Activated CD4-positive, alpha-beta T cell treated with anti-CD3 and anti-CD28 coated beads, Interleukin-2, amount 10 ng/mL, durations not matched to agents 24 days and 14 days (primary cell): ENCODE data around the gene FBXO46. TPM values are rescaled to one million over a fixed set of nuclear protein-coding genes. Genes with fewer than 3 reads are reported as not detected.

ENCODE experiments used
- DNase-seq: peaks from one replicate; pipeline ENCODE4 v3.0.0; 2022
- H3K27ac Mint-ChIP-seq: one replicate; pipeline ENCODE4 v1.8.0; 2022; ENCODE audit warnings: mild to moderate bottlenecking, mixed read lengths
- H3K27me3 Mint-ChIP-seq: one replicate; pipeline ENCODE4 v1.8.0; 2022; ENCODE audit warnings: mixed read lengths
- H3K36me3 Mint-ChIP-seq: one replicate; pipeline ENCODE4 v1.8.0; 2022; ENCODE audit warnings: low read depth, mild to moderate bottlenecking, mixed read lengths
- H3K4me1 Mint-ChIP-seq: one replicate; pipeline ENCODE4 v1.8.0; 2021; ENCODE audit warnings: mixed read lengths
- H3K4me3 Mint-ChIP-seq: one replicate; pipeline ENCODE4 v1.8.0; 2022; ENCODE audit warnings: mild to moderate bottlenecking, moderate library complexity, mixed read lengths
- H3K9me3 Mint-ChIP-seq: one replicate; pipeline ENCODE4 v1.8.0; 2021; ENCODE audit warnings: mixed read lengths
- intact Hi-C: fragments of 100-400 bp; cut with micrococcal nuclease; formaldehyde crosslinking; loops from one replicate; pipeline ENCODE4 v1.15.1; 2023
- total RNA-seq: library from RNA; stranded (reverse); gene quantifications from 2 replicates; pipeline ENCODE4 v1.2.3, GENCODE V29; 2022

The FBXO46 gene
- 34.2 and 34.7 TPM in 2 replicates for total RNA-seq

DNA sequence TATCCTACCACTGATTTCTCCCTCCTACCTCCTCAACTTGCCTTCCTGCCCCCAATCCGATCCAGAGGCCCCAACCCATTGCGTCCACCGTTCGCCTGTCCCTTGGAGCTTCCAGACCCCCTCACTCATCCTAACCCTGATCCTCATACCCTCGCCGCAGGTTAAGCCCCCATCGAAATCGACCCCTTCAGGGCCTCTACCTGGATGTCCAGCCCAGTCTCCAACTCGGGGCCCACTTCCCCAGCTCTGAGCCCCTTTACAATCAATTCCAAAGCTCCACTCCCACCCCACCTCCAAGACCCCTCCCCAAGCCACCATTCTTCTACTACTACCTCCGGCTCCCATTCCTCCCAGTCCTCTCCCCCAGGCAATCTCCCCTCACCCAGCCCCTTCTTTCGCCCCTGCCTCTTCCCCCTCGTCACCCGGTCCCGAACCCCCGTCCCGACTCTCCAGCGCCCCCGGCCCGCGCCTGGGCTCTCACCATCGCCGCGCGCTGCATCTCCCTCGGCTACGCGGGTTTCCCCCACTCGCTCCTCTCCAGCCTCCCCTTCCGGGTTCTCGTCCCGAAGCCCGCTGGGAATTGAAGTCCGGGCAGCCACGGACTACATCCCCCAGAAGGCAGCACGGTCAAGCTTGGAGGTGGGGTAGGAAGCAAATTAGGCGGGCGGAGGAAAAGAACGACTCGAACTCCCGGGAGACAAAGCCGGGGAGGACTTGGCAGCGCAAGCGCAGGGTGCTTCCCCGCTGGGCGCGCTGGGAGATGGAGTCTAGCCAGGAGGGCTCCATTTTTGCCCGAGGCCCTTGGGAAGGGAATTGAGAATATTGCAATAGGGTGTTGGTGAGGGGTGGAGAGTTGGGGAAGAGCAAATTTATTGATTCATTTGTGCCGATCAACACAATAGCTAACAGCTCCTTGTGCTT lies at the start of gene FBXO46:
TSS of gene FBXO46 (minus strand) at position 529 of the 921 bp plus-strand sequence. CDS start 17,401 bp downstream, outside the sequence.
- H3K4me3 Mint-ChIP-seq: peak within 1 kb of the TSS; percentile 95
- DNase-seq: peak; percentile 99
- no peaks in the 10 kb centered on the region for H3K9me3 Mint-ChIP-seq
- intact Hi-C loops: loop anchor here (1.0 to 2.0 kb wide), 5 partner anchors 13 to 146 kb away; partner anchors contain the start of genes OPA3, QPCTL, SIX5 and SYMPK
- peaks cover 12% of the 10 kb centered on the region for H3K36me3 Mint-ChIP-seq
- peaks cover 25% of the 10 kb centered on the region for H3K4me1 Mint-ChIP-seq
- H3K27me3 Mint-ChIP-seq: no peaks in the 10 kb centered on the region
- H3K27ac Mint-ChIP-seq: peak within 1 kb of the TSS; percentile 88

- Mint-ChIP-seq H3K36me3 (peaks cover 6% of the 10 kb centered on the region), H3K9me3 (no peaks in the 10 kb centered on the region), H3K27ac (no peak overlapping the region), H3K4me3 (no peak overlapping the region), H3K4me1 (peaks cover 15% of the 10 kb centered on the region), H3K27me3 (peaks cover 27% of the 10 kb centered on the region)
- no peak for DNase-seq
- intact Hi-C loops: no loop called here
Observed at GRCh38 chr19:45780146-45780447, 49.4 kb upstream of the FBXO46 start.

GRCh38 chr19:45779231-45780145 lies 48.8 kb upstream of the FBXO46 start:
- peak; percentile 96 for DNase-seq
- peak overlapping the region; percentile 72 for H3K4me3 Mint-ChIP-seq
- H3K9me3 Mint-ChIP-seq: no peaks in the 10 kb centered on the region
- H3K4me1 Mint-ChIP-seq: peaks cover 15% of the 10 kb centered on the region
- intact Hi-C loops: loop anchor here (1.0 kb wide), 2 partner anchors 9 to 13 kb away; partner anchors contain the start of gene DMWD
- H3K36me3 Mint-ChIP-seq: peaks cover 6% of the 10 kb centered on the region
- H3K27me3 Mint-ChIP-seq: peaks cover 26% of the 10 kb centered on the region
- peak overlapping the region; percentile 34 for H3K27ac Mint-ChIP-seq

- Mint-ChIP-seq H3K27ac (no peak overlapping the region), H3K36me3 (peaks cover 3% of the 10 kb centered on the region), H3K9me3 (no peaks in the 10 kb centered on the region), H3K4me3 (peak overlapping the region; percentile 72), H3K27me3 (peaks cover 22% of the 10 kb centered on the region), H3K4me1 (peaks cover 15% of the 10 kb centered on the region)
- intact Hi-C loops: no loop called here
- DNase-seq: no peak
Observed at GRCh38 chr19:45778010-45778661, 47.4 kb upstream of the FBXO46 start.

DNA sequence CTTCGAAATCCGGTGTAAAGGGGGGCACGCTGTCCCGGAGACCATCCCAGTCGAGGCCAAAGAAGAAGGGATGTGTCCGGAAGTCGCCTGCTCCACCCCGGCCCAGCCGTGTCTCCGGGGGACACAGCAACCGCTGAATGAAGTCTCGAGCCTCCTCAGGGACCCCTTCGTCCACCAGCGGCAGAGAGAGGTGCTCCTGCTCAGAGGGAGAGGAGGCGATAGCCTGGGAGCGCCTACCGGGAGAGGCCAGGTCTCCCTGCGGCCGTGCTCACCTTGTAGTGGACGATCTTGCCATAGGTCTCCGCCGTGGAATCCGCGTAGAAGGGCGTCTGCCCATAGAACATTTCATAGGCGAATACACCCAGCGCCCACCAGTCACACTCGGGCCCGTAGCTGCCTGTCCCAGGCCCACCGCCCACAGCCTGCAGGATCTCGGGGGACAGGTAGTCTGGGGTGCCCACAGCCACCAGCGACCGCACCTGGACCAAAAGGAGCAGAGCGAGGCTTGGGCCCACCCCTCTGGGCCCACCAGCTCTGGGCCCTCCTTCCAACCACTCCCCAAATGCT lies 46.8 kb upstream of the FBXO46 start:
- H3K36me3 Mint-ChIP-seq: peaks cover 3% of the 10 kb centered on the region
- no peak overlapping the region for H3K27ac Mint-ChIP-seq
- no peak for DNase-seq
- intact Hi-C loops: no loop called here
- peaks cover 23% of the 10 kb centered on the region for H3K27me3 Mint-ChIP-seq
- no peaks in the 10 kb centered on the region for H3K9me3 Mint-ChIP-seq
- H3K4me3 Mint-ChIP-seq: no peak overlapping the region
- peaks cover 15% of the 10 kb centered on the region for H3K4me1 Mint-ChIP-seq

GRCh38 chr19:45774765-45775164 lies 44.1 kb upstream of the FBXO46 start:
- peaks cover 17% of the 10 kb centered on the region for H3K4me1 Mint-ChIP-seq
- no peaks in the 10 kb centered on the region for H3K9me3 Mint-ChIP-seq
- H3K27me3 Mint-ChIP-seq: peaks cover 23% of the 10 kb centered on the region
- intact Hi-C loops: no loop called here
- peaks cover 3% of the 10 kb centered on the region for H3K36me3 Mint-ChIP-seq
- H3K4me3 Mint-ChIP-seq: no peak overlapping the region
- DNase-seq: no peak
- H3K27ac Mint-ChIP-seq: no peak overlapping the region

- intact Hi-C loops: no loop called here
- Mint-ChIP-seq H3K4me3 (no peak overlapping the region), H3K27me3 (peaks cover 19% of the 10 kb centered on the region), H3K9me3 (no peaks in the 10 kb centered on the region), H3K27ac (no peak overlapping the region), H3K4me1 (peaks cover 12% of the 10 kb centered on the region), H3K36me3 (peaks cover 1% of the 10 kb centered on the region)
- no peak for DNase-seq
Observed at GRCh38 chr19:45773384-45773783, 42.7 kb upstream of the FBXO46 start.

DNA sequence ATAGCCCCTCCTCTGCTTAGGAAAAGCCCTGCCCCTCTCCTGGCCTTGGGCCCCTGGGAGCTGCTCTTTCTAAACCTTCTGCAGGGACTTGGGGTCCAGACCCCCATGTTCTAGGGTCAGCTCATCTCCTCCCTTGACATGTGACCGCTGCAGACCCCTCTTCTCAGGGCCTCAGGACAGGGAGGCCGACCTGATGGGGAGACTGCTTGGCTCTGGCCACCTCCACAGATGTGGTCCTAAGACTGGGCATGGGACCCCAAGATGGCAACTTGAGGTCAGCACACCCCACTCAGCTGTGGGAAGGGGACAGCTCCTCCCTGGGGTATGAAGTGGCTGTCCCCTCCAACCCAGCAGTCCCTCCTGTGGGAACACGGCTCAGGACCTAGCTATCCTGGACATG lies 42.2 kb upstream of the FBXO46 start:
- intact Hi-C loops: no loop called here
- no peaks in the 10 kb centered on the region for H3K9me3 Mint-ChIP-seq
- peaks cover 19% of the 10 kb centered on the region for H3K27me3 Mint-ChIP-seq
- no peak overlapping the region for H3K27ac Mint-ChIP-seq
- H3K36me3 Mint-ChIP-seq: peaks cover 1% of the 10 kb centered on the region
- H3K4me3 Mint-ChIP-seq: no peak overlapping the region
- DNase-seq: no peak
- peaks cover 12% of the 10 kb centered on the region for H3K4me1 Mint-ChIP-seq

- H3K27me3 Mint-ChIP-seq: peaks cover 21% of the 10 kb centered on the region
- H3K9me3 Mint-ChIP-seq: no peaks in the 10 kb centered on the region
- H3K4me1 Mint-ChIP-seq: peaks cover 12% of the 10 kb centered on the region
- no peak overlapping the region for H3K27ac Mint-ChIP-seq
- intact Hi-C loops: no loop called here
- H3K4me3 Mint-ChIP-seq: no peak overlapping the region
- peaks cover 1% of the 10 kb centered on the region for H3K36me3 Mint-ChIP-seq
- DNase-seq: no peak
Observed at GRCh38 chr19:45772130-45772840, 41.6 kb upstream of the FBXO46 start.

DNA sequence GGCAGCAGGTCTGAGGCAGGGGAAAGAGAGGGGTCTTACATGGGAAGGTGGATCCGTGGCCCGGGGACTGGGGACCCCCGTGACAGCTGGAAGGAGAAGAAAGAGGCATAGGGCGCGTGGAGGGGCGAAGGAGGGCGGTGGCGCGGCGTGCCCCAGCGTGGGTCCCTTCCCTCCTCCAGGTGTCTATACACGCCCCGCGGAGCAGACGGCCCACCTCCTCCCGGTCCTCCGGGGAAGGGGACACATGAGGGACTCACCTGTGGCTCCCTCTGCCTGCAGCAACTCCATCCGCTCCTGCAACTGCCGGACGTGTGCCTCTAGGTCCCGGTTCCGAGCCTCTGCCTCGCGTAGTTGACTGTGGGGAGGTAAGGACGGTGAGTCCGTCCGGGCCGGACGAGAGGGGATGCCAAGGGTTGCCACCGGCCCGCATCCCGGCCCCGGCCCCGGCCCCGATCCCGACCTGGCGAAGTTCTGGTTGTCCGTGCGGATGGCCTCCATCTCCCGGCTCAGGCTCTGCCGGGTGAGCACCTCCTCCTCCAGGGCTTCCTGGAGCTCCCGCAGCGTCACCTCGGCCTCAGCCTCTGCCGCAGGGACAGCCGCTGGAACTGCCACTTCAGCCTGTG lies 40.7 kb upstream of the FBXO46 start:
- no peak overlapping the region for H3K27ac Mint-ChIP-seq
- no peak for DNase-seq
- no peaks in the 10 kb centered on the region for H3K9me3 Mint-ChIP-seq
- no peaks in the 10 kb centered on the region for H3K36me3 Mint-ChIP-seq
- peaks cover 12% of the 10 kb centered on the region for H3K4me1 Mint-ChIP-seq
- intact Hi-C loops: no loop called here
- H3K27me3 Mint-ChIP-seq: peaks cover 20% of the 10 kb centered on the region
- H3K4me3 Mint-ChIP-seq: peak overlapping the region; percentile 59

GRCh38 chr19:45770192-45771101 lies 39.8 kb upstream of the FBXO46 start:
- intact Hi-C loops: loop anchor here (1.0 kb wide), 3 partner anchors 9 to 29 kb away; partner anchors contain the start of gene DMWD
- peak overlapping the region; percentile 56 for H3K27ac Mint-ChIP-seq
- H3K36me3 Mint-ChIP-seq: no peaks in the 10 kb centered on the region

More at GRCh38 chr19:45770192-45771101, 39.8 kb upstream of the FBXO46 start:
- Mint-ChIP-seq H3K9me3 (no peaks in the 10 kb centered on the region), H3K4me1 (peaks cover 12% of the 10 kb centered on the region), H3K27me3 (peaks cover 20% of the 10 kb centered on the region), H3K4me3 (peak overlapping the region; percentile 93)
- peak; percentile 97 for DNase-seq
